LNCaP clone FGC (cell line): ENCODE results near the gene INPP5A.

Experiments
- DNase-seq: peaks from one replicate; pipeline ENCODE4 v3.0.0-alpha.2; 2011; ENCODE audit warnings: low read depth
- H3K4me3 ChIP-seq: 2 replicates; pipeline ENCODE4 v1.5.1; 2011; ENCODE audit warnings: mild to moderate bottlenecking, low read depth, low read length, control low read depth
- CTCF ChIP-seq: IDR thresholded peaks from 2 replicates; pipeline ENCODE4 v1.5.1; 2012; ENCODE audit warnings: mild to moderate bottlenecking; ENCODE audit not compliant: control insufficient read depth, insufficient read depth; ENCODE audit errors: extremely low read depth

Gene INPP5A

GRCh38 chr10:132716691-132717490, 179.3 kb downstream of the INPP5A start:
- no peak for DNase-seq
- TF ChIP-seq CTCF, result no peak
- H3K4me3 ChIP-seq, result no peak overlapping the region

GRCh38 chr10:132721725-132722124, 184.1 kb downstream of the INPP5A start:
- no peak for TF ChIP-seq CTCF
- DNase-seq, result no peak
- H3K4me3 ChIP-seq, result no peak overlapping the region

- no peak for TF ChIP-seq CTCF
- no peak for DNase-seq
- H3K4me3 ChIP-seq, result no peak overlapping the region
These were observed 185.1 kb downstream of the INPP5A start for GRCh38 chr10:132722394-132723329.

- no peak for TF ChIP-seq CTCF
- no peak for DNase-seq
These were observed 185.9 kb downstream of the INPP5A start for GRCh38 chr10:132723330-132723970.

GRCh38 chr10:132724446-132724845, 186.9 kb downstream of the INPP5A start:
- no peak for DNase-seq
- no peak overlapping the region for H3K4me3 ChIP-seq
- no peak for TF ChIP-seq CTCF

More at GRCh38 chr10:132723330-132723970, 185.9 kb downstream of the INPP5A start:
- no peak overlapping the region for H3K4me3 ChIP-seq

- TF ChIP-seq CTCF, result no peak
- no peak overlapping the region for H3K4me3 ChIP-seq
- no peak for DNase-seq
These were observed 187.6 kb downstream of the INPP5A start for GRCh38 chr10:132725202-132725601.
